Measurements from ENCODE around the gene RRP8.

RRP8 gene

GRCh38 chr11:6603287-6604080 is at the start of gene RRP8, which contains the start of gene ILK:
Gene RRP8, minus strand, starts transcription at chr11:6603616. Its CDS starts 114 bp downstream, at chr11:6603502.
Gene ILK, plus strand, starts transcription at chr11:6603774. Its CDS starts 498 bp downstream, at chr11:6604272.
- TF ChIP-seq CTCF (IDR thresholded peaks at IDR 0.05; ENCODE audit: borderline replicate concordance, insufficient read depth, low read depth, low read length), result no peak
- H3K4me3 ChIP-seq (ENCODE audit: low read depth, low read length), result peak within 1 kb of the TSS; percentile 70

- no peak for TF ChIP-seq CTCF (IDR thresholded peaks at IDR 0.05; ENCODE audit: borderline replicate concordance, insufficient read depth, low read depth, low read length)
- H3K4me3 ChIP-seq (ENCODE audit: low read depth, low read length), result no peak overlapping the region
Observed at GRCh38 chr11:6653097-6653496, 49.7 kb upstream of the RRP8 start.

- H3K4me3 ChIP-seq (ENCODE audit: low read depth, low read length), result no peak overlapping the region
- no peak for TF ChIP-seq CTCF (IDR thresholded peaks at IDR 0.05; ENCODE audit: borderline replicate concordance, insufficient read depth, low read depth, low read length)
Observed at GRCh38 chr11:6652182-6652581, 48.8 kb upstream of the RRP8 start.

GRCh38 chr11:6650980-6651379 is 47.6 kb upstream of the RRP8 start:
- no peak overlapping the region for H3K4me3 ChIP-seq (ENCODE audit: low read depth, low read length)
- no peak for TF ChIP-seq CTCF (IDR thresholded peaks at IDR 0.05; ENCODE audit: borderline replicate concordance, insufficient read depth, low read depth, low read length)

- no peak for TF ChIP-seq CTCF (IDR thresholded peaks at IDR 0.05; ENCODE audit: borderline replicate concordance, insufficient read depth, low read depth, low read length)
- no peak overlapping the region for H3K4me3 ChIP-seq (ENCODE audit: low read depth, low read length)
Observed at GRCh38 chr11:6650104-6650503, 46.7 kb upstream of the RRP8 start.

- TF ChIP-seq CTCF (IDR thresholded peaks at IDR 0.05; ENCODE audit: borderline replicate concordance, insufficient read depth, low read depth, low read length), result no peak
Observed at GRCh38 chr11:6648501-6648900, 45.1 kb upstream of the RRP8 start.

GRCh38 chr11:6647836-6648235 is 44.4 kb upstream of the RRP8 start:
- no peak for TF ChIP-seq CTCF (IDR thresholded peaks at IDR 0.05; ENCODE audit: borderline replicate concordance, insufficient read depth, low read depth, low read length)
- H3K4me3 ChIP-seq (ENCODE audit: low read depth, low read length), result no peak overlapping the region

More at GRCh38 chr11:6648501-6648900, 45.1 kb upstream of the RRP8 start:
- H3K4me3 ChIP-seq (ENCODE audit: low read depth, low read length), result no peak overlapping the region
